CD14-positive monocyte (primary cell): ENCODE data around the gene ESRRB. TPM values are rescaled to one million over a fixed set of nuclear protein-coding genes. Genes with fewer than 3 reads are reported as not detected.

ENCODE experiments used
- DNase-seq, 3 donors: peaks; one replicate each; pipeline ENCODE4 v3.0.0-alpha.2; 2011 to 2022
- H2AFZ ChIP-seq: 2 replicates; pipeline ENCODE4 v1.6.0; 2012; ENCODE audit warnings: mild to moderate bottlenecking, low read depth, low read length, inconsistent platforms; ENCODE audit not compliant: insufficient read depth, poor library complexity, severe bottlenecking
- H3K27ac ChIP-seq, 2 donors: 1 replicate in 1 of 2; 2 replicates in 1 of 2; pipeline ENCODE4 v1.5.1; 2012 to 2013; ENCODE audit warnings: low read length in 2 of 2, control low read depth in 1 of 2, inconsistent platforms in 1 of 2, low read depth in 1 of 2, mild to moderate bottlenecking in 1 of 2
- H3K27me3 ChIP-seq, 2 donors: one replicate each; pipeline versions ENCODE4 v1.6.0 to v1.6.1; 2011 to 2013; ENCODE audit warnings: low read length in 2 of 2; ENCODE audit not compliant: control insufficient read depth in 2 of 2, insufficient read depth in 2 of 2
- H3K36me3 ChIP-seq, 2 donors: replicated peaks in 1 of 2; 1 replicate in 1 of 2; 2 replicates in 1 of 2; pipeline versions ENCODE4 v1.5.1 to v1.6.1; 2012 to 2013; ENCODE audit warnings: low read length in 2 of 2, control low read depth in 1 of 2, inconsistent platforms in 1 of 2, mild to moderate bottlenecking in 1 of 2; ENCODE audit not compliant: insufficient read depth in 2 of 2, control insufficient read depth in 1 of 2
- H3K4me1 ChIP-seq, 2 donors: 1 replicate in 1 of 2; 2 replicates in 1 of 2; pipeline versions ENCODE4 v1.5.1 to v1.6.1; 2012 to 2013; ENCODE audit warnings: low read length in 2 of 2, control low read depth in 1 of 2, inconsistent platforms in 1 of 2, mild to moderate bottlenecking in 1 of 2, moderate library complexity in 1 of 2; ENCODE audit not compliant: insufficient read depth in 2 of 2, control insufficient read depth in 1 of 2
- H3K4me2 ChIP-seq: replicated peaks from 2 replicates; pipeline ENCODE3; 2012; ENCODE audit warnings: low read length, moderate library complexity, mild to moderate bottlenecking; ENCODE audit not compliant: poor library complexity, severe bottlenecking; ENCODE audit errors: extremely low read depth
- H3K4me3 ChIP-seq, 3 experiments: fragments of 200-600 bp in 1 of 3; sonication (generic) in 1 of 3; replicated peaks in 1 of 3; 1 replicate in 2 of 3; 2 replicates in 1 of 3; pipeline ENCODE4 v1.5.1; 2011 to 2013; ENCODE audit warnings: low read length in 3 of 3, mild to moderate bottlenecking in 3 of 3, control low read depth in 2 of 3, low read depth in 2 of 3, inconsistent platforms in 1 of 3, moderate library complexity in 1 of 3
- H3K79me2 ChIP-seq: 2 replicates; pipeline ENCODE4 v1.6.0; 2012; ENCODE audit warnings: mild to moderate bottlenecking, control low read depth, inconsistent platforms, low read length, moderate library complexity; ENCODE audit not compliant: insufficient read depth
- H3K9ac ChIP-seq: 2 replicates; pipeline ENCODE4 v1.6.0; 2017; ENCODE audit warnings: low read length, mild to moderate bottlenecking; ENCODE audit not compliant: insufficient read depth, poor library complexity, severe bottlenecking
- H3K9me3 ChIP-seq, 2 donors: replicated peaks in 1 of 2; 1 replicate in 1 of 2; 2 replicates in 1 of 2; pipeline versions ENCODE4 v1.5.1 to v1.6.1; 2012 to 2013; ENCODE audit warnings: low read length in 2 of 2, control low read depth in 1 of 2; ENCODE audit not compliant: control insufficient read depth in 1 of 2, insufficient read depth in 1 of 2
- H4K20me1 ChIP-seq: 2 replicates; pipeline ENCODE4 v1.6.0; 2012; ENCODE audit warnings: mild to moderate bottlenecking, low read length, control low read depth, moderate library complexity; ENCODE audit not compliant: insufficient read depth
- H3K27ac Mint-ChIP-seq, 7 donors: one replicate each; pipeline ENCODE4 v1.8.0; 2020; ENCODE audit warnings: mild to moderate bottlenecking in 7 of 7, mixed read lengths in 7 of 7, moderate library complexity in 6 of 7, inconsistent platforms in 2 of 7
- H3K27me3 Mint-ChIP-seq, 3 donors: one replicate each; pipeline ENCODE4 v1.8.0; 2021 to 2022; ENCODE audit warnings: low read depth in 3 of 3, mild to moderate bottlenecking in 3 of 3, mixed read lengths in 3 of 3, moderate library complexity in 3 of 3, inconsistent platforms in 1 of 3
- H3K36me3 Mint-ChIP-seq, 2 donors: one replicate each; pipeline ENCODE4 v1.8.0; 2020; ENCODE audit warnings: mixed read lengths in 2 of 2, inconsistent platforms in 1 of 2, mild to moderate bottlenecking in 1 of 2
- H3K4me1 Mint-ChIP-seq: one replicate; pipeline ENCODE4 v1.8.0; 2020; ENCODE audit warnings: mild to moderate bottlenecking, mixed read lengths
- H3K4me3 Mint-ChIP-seq, 2 donors: one replicate each; pipeline ENCODE4 v1.8.0; 2020; ENCODE audit warnings: mild to moderate bottlenecking in 2 of 2, mixed read lengths in 2 of 2, moderate library complexity in 1 of 2
- H3K9me3 Mint-ChIP-seq, 7 donors: one replicate each; pipeline ENCODE4 v1.8.0; 2020 to 2022; ENCODE audit warnings: mixed read lengths in 7 of 7, mild to moderate bottlenecking in 6 of 7, moderate library complexity in 6 of 7, inconsistent platforms in 2 of 7
- CTCF ChIP-seq: fragments of 200-600 bp; IDR thresholded peaks from one replicate; pipeline ENCODE4 v1.8.0; 2022; ENCODE audit warnings: antibody characterized with exemption, mild to moderate bottlenecking
- WGBS: methylation state at CpG from one replicate; pipeline ENCODE4 v1.1.5; 2013; ENCODE audit warnings: missing lambda C conversion rate; ENCODE audit not compliant: insufficient coverage; 5-methylcytosine and 5-hydroxymethylcytosine counted together
- intact Hi-C, 2 donors: fragments of 100-400 bp; cut with micrococcal nuclease; formaldehyde crosslinking; loops; one replicate each; pipeline versions ENCODE4 v1.15.0 to v1.15.1; 2023
- polyA plus RNA-seq, 3 donors: library from polyadenylated mRNA; depleted of rRNA in 1 of 3; unstranded in 2 of 3; stranded (reverse) in 1 of 3; fragments of 300-500 nt in 2 of 3; fragments of >200 nt in 1 of 3; fragmentation: Illumina TruSeq in 2 of 3; gene quantifications; 1 replicate in 2 of 3; 2 replicates in 1 of 3; pipeline ENCODE4 v1.2.3, GENCODE V29; 2012 to 2021

Gene ESRRB
- polyA plus RNA-seq, 3 donors: 0.03 TPM; not detected in 2

GRCh38 chr14:76375484-76375883 lies 453 bp upstream of the ESRRB start:
- TF ChIP-seq CTCF: no peak
- no peak overlapping the region for H3K4me2 ChIP-seq
- no peak overlapping the region for H3K27ac ChIP-seq
- H3K4me1 ChIP-seq: no peaks in the 10 kb centered on the region
- Mint-ChIP-seq H3K9me3 (peaks cover 0 to 10% (median 4%) of the 10 kb centered on the region in 7 donors), H3K4me1 (peaks cover 3% of the 10 kb centered on the region), H3K27ac (no peak overlapping the region), H3K27me3 (peaks cover 63 to 79% (median 74%) of the 10 kb centered on the region in 3 donors), H3K36me3 (no peaks in the 10 kb centered on the region), H3K4me3 (peak overlapping the region in 1 of 2 donors; percentile 76)
- H2AFZ ChIP-seq: no peak overlapping the region
- peaks cover 50 to 72% of the 10 kb centered on the region in 2 donors for H3K27me3 ChIP-seq
- H3K4me3 ChIP-seq: no peak overlapping the region
- H3K79me2 ChIP-seq: no peaks in the 10 kb centered on the region
- DNase-seq: no peak
- H3K36me3 ChIP-seq: no peaks in the 10 kb centered on the region
- H3K9ac ChIP-seq: no peak overlapping the region
- no peaks in the 10 kb centered on the region for H4K20me1 ChIP-seq
- intact Hi-C loops: no loop called here
- WGBS: 52% methylated on average over 4 of the region's 7 CpGs
- peaks cover 0 to 18% of the 10 kb centered on the region in 2 donors for H3K9me3 ChIP-seq

- Mint-ChIP-seq H3K27ac (no peak overlapping the region), H3K9me3 (peaks cover 0 to 10% (median 4%) of the 10 kb centered on the region in 7 donors), H3K4me3 (peak overlapping the region in 1 of 2 donors; percentile 87), H3K27me3 (peaks cover 71 to 88% (median 84%) of the 10 kb centered on the region in 3 donors), H3K4me1 (peaks cover 3% of the 10 kb centered on the region), H3K36me3 (no peaks in the 10 kb centered on the region)
- no peaks in the 10 kb centered on the region for H3K79me2 ChIP-seq
- H3K9ac ChIP-seq: no peak overlapping the region
- H3K9me3 ChIP-seq: peaks cover 0 to 18% of the 10 kb centered on the region in 2 donors
- H3K4me1 ChIP-seq: no peaks in the 10 kb centered on the region
- H3K27me3 ChIP-seq: peaks cover 50 to 81% of the 10 kb centered on the region in 2 donors
- no peaks in the 10 kb centered on the region for H4K20me1 ChIP-seq
- no peak for DNase-seq
- H2AFZ ChIP-seq: no peak overlapping the region
- intact Hi-C loops: no loop called here
- H3K27ac ChIP-seq: no peak overlapping the region
- H3K4me3 ChIP-seq: no peak overlapping the region
- WGBS: 0% methylated on average over 8 of the region's 16 CpGs
- no peak for TF ChIP-seq CTCF
- no peaks in the 10 kb centered on the region for H3K36me3 ChIP-seq
- H3K4me2 ChIP-seq: no peak overlapping the region
Observed at GRCh38 chr14:76376409-76376877, 506 bp downstream of the ESRRB start.
